Stimulated activated naive CD4-positive, alpha-beta T cell (primary cell): ENCODE data around the gene ALPG.
A peak's percentile ranks its signal among the peaks of the same experiment; 100 is the strongest.
"Not testable (repeated sequence)": the region's sequence is repeated elsewhere in the genome, so short reads cannot be mapped to it uniquely, and the experiment has no call there.

Experiments
- DNase-seq, 6 experiments: peaks; one replicate each; lab custom pipeline; 2025; lab: John Stamatoyannopoulos, UW

The ALPG gene

GRCh38 chr2:232440220-232441018 lies 33.8 kb downstream of the ALPG start:
- peak; percentile 64 to 90 (median 80) for DNase-seq

DNA sequence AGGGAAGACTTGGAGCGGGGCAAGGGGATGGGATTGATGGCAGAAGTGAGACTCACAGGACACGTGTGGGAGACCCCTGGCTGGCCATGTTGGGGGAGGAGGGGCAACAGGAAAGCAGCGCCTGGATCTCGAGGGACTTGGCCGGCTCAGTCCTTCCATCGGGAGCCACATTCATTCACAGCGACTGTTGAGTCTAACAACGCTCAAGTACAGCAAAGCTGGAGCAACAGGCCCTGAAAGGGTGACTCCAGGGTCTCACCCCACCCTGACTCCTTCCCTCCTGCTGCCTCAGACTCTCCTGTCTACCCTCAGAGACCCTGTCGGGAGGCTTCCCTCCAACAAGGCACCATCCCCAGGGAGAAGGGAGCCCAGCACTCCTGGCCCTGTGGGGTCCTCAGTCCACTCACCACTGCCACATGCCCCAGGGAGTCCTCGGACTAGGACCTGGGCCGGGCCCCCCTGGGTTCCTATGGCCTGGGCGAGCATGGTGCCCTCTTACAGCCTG lies 34.6 kb downstream of the ALPG start:
- DNase-seq: no peak

- DNase-seq: not testable (repeated sequence)
Observed at GRCh38 chr2:232441922-232442321, 35.3 kb downstream of the ALPG start.

DNA sequence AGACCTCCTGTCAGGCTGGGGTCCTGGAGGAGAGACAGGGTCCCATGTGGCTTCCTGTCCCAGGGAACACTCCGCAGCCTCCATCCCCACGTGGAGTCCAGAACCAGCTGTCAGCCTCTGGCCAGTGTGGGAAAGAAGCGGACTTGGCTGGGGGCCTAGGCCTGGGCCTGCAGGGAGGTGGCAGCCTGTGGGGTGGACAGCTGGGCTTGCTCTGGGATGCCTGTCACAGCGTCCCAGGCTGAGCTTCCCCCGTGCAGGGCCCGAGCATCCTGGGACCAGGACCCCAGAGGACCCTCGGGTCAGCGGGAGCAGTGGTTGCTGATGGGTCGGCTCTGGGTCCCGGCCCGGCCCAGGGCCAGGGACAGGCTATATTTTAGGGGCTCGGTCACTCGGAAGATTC lies 35.8 kb downstream of the ALPG start:
- not testable (repeated sequence) for DNase-seq

DNA sequence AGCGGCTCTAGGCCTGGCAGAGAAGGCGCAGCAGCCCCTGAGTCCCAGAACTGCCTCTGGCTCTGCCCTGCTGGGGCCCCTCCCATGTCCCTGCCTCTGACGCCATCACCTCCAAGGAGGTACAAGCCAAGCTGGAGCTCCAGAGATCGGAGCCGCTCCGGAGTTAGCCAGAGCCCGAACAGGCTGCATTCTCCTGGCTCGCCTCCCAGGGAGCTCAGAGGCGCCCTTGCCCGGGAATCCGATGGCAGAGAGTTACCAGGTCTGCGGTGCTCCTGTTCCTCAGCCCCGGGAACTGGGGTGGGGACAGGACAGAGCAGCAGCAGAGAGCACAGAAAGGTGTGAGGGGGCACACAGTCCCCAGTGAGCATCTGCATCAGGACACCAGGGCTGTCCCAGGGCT lies 36.4 kb downstream of the ALPG start:
- not testable (repeated sequence) for DNase-seq

- DNase-seq: not testable (repeated sequence)
Observed at GRCh38 chr2:232443669-232444408, 37.2 kb downstream of the ALPG start.

GRCh38 chr2:232444409-232445148 lies 37.9 kb downstream of the ALPG start:
- DNase-seq: peak in 5 of 6 experiments; percentile 10 to 30 (median 24)

DNA sequence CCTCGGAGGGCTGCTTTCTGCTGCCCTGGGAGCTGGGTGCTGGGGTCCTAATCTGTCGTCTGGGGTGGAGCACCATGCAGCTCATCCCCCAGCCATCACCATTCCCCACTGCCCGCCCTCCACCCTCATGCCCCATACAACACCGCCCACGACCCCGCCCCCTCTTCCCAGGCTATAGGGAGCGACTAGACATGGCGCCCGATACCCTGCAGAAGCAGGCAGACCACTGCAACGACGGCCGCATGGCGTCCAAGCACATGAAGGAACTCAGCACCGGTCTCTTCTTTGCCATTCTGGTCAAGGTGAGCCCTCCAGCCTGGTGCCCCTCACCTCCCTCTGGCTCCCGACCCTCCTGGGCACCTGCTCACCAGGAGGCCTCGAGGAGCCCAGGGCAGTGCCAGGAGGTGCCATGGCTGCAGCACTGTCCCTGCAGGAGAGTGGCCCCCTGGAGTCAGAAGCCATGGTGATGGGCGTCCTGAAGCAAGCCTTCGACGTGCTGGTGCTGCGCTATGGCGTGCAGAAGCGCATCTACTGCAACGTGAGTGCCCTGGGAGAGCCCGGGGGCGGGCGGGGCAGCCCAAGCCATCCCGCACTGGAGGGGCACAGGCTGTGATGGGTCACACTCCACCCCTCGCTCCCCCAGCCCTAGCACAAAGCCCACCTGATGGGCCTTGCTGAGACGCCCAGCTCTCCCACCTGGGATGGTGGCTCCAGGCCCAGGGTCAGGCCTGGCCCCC lies 38.7 kb downstream of the ALPG start:
- not testable (repeated sequence) for DNase-seq

DNA sequence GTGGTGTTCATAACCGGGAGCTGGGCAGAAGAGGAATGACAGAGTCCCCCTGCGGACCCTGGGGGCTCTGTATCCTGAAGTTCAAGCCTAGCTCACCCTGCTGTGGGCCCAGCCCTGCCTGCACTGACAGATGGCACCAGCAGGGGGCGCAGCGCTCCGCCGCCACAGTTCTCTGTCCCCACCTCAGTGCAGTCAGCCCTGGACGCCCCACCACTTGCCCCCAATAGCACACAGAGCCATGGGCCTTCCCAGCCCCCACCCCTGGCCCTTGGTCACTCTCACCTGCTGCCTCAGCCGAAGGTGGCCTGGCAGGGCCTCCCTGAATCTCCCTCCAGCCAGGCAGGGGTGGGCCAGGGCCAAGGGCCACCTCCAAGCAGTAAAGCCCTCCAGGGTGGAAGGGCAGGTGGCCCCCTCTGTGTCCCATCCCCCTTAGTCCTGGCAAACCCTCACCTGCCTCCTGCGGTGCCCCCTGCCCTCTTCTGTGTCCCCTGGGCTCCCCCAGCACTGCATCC lies 39.7 kb downstream of the ALPG start:
- DNase-seq: not testable (repeated sequence)

DNA sequence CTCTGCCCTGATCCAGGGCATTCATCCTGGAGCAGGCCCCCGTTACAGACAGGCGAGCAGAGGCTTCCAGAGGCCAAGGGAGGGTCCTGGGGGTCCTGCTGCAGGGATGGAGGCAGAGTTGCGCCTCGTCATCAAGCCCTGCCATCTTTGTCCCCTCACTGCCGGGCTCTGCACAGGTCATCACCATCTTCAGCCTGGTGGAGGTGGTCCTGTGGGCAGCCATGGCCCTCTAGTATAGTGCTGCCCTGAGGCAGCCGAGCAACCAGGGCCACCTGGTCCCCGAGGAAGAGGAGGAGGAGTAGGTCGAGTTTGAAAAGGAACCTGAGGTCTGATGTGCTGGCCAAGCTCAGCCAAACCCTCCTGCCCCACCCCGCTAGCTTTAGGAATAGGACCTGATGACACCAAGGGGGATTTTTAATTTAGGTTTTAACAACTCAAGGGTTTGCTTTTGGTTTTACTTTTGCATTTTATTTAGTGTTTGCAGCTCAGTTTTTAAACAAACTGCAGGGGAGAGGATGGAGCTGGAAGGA lies 40.5 kb downstream of the ALPG start:
- DNase-seq: no peak

- DNase-seq: no peak
Observed at GRCh38 chr2:232447638-232448303, 41.1 kb downstream of the ALPG start.

DNA sequence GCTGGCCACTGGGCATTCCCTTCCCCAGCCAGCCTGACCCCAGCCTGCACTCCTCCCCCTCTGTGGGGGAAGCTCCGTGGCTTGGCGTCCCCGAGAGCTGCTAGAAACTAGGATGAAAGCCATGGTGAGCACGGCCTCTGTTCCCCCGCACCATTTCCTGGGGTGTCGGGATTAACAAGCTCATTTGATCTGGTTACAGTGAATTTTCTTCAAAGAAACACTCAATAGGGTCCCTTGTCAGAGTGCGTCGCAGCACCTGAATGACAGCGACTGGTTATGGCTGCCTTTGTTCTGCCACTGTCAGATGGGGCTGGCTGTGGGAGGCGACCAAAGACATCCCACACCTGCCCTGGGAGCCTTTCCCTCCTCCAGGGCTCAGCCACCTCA lies 41.7 kb downstream of the ALPG start:
- DNase-seq: no peak

GRCh38 chr2:232449964-232450363 lies 43.3 kb downstream of the ALPG start:
- no peak for DNase-seq

DNA sequence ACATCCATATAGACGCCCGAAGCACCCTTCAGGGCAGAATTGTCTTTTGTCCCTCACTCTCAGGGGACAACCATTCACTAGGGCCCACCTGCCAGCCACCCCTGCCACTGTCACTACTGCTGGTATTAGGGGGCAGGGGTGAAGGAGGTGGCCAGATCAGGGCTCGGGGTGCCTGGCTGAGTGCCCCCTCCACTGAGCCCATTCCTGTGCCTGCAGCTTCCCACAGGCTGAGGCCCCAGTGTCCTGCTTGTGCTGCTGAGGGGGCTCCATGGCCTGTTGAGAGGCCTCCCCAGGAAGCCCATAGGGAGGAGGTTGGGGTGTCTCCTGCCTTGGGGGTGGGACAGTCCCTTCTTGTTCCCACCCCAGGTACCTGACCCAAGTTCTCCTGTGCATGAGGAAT lies 45.0 kb downstream of the ALPG start:
- not testable (repeated sequence) for DNase-seq

GRCh38 chr2:232454630-232455029 lies 48.0 kb downstream of the ALPG start:
- DNase-seq: no peak

- DNase-seq: no peak
Observed at GRCh38 chr2:232455426-232456255, 49.0 kb downstream of the ALPG start, which contains the start of gene ALPI. TSS of gene ALPI (plus strand) at chr2:232456153. CDS start at chr2:232456200, 47 bp downstream.

GRCh38 chr2:232456296-232457120 lies 49.9 kb downstream of the ALPG start:
- no peak for DNase-seq

GRCh38 chr2:232457121-232458011 lies 50.7 kb downstream of the ALPG start:
- no peak for DNase-seq
